Measurements from ENCODE around the gene MAN1A1. TPM values are rescaled to one million over a fixed set of nuclear protein-coding genes. Genes with fewer than 3 reads are reported as not detected.
A peak's percentile ranks its signal among the peaks of the same experiment; 100 is the strongest.

MAN1A1 gene
- total RNA-seq, 1 donor from 2014 or later: 78.0 TPM

DNA sequence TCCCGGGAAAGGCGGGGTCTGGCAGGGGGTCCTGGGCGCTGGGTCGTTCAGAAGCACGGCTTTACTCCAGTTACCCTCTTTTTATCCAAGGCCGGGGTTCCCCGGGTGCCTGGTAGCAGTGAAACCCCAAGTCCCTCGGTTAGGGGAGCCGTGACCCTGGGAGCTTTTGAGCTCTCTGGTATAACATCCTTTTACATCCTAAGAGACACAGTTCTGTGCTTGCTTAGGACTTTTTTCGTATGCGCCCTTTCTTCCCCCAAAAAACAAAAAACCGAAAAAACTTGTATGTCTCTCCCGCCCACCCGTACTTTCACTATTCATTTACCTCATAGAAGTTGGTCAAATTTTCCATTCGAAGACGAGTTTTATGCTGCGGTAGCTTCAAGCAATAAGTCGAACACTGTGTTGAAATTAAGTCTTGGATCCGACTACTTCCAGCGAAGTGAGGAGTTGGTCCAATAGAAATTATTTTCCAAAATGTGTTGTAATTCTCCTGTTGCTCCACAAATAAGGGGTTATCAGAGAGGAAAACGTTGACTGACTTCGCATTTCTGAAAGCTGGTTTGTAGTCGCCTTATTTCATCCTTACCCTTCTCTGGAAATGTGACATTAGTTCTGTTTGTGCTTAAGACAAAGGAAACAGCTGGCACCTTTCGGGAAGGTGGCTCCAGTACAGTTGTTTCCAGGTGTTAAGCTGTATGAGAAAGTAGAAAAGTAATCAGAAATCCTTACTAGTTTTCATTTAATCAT is 816 bp upstream of the MAN1A1 start:
- Histone ChIP-seq H3K36me3 (no peaks in the 10 kb centered on the region), H3K4me3 (peak overlapping the region; percentile 91), H3K27me3 (ENCODE audit: low read depth) (no peaks in the 10 kb centered on the region), H3K9me3 (no peaks in the 10 kb centered on the region), H3K27ac (peak overlapping the region; percentile 97), H3K4me1 (peaks cover 36% of the 10 kb centered on the region)
- ATAC-seq: peak; percentile 23 to 31
- TF ChIP-seq, protein P1, sequence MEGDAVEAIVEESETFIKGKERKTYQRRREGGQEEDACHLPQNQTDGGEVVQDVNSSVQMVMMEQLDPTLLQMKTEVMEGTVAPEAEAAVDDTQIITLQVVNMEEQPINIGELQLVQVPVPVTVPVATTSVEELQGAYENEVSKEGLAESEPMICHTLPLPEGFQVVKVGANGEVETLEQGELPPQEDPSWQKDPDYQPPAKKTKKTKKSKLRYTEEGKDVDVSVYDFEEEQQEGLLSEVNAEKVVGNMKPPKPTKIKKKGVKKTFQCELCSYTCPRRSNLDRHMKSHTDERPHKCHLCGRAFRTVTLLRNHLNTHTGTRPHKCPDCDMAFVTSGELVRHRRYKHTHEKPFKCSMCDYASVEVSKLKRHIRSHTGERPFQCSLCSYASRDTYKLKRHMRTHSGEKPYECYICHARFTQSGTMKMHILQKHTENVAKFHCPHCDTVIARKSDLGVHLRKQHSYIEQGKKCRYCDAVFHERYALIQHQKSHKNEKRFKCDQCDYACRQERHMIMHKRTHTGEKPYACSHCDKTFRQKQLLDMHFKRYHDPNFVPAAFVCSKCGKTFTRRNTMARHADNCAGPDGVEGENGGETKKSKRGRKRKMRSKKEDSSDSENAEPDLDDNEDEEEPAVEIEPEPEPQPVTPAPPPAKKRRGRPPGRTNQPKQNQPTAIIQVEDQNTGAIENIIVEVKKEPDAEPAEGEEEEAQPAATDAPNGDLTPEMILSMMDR (IDR thresholded peaks at IDR 0.05): no peak
- no peak for DNase-seq
- intact Hi-C loops (cut with DNase I): no loop called here

DNA sequence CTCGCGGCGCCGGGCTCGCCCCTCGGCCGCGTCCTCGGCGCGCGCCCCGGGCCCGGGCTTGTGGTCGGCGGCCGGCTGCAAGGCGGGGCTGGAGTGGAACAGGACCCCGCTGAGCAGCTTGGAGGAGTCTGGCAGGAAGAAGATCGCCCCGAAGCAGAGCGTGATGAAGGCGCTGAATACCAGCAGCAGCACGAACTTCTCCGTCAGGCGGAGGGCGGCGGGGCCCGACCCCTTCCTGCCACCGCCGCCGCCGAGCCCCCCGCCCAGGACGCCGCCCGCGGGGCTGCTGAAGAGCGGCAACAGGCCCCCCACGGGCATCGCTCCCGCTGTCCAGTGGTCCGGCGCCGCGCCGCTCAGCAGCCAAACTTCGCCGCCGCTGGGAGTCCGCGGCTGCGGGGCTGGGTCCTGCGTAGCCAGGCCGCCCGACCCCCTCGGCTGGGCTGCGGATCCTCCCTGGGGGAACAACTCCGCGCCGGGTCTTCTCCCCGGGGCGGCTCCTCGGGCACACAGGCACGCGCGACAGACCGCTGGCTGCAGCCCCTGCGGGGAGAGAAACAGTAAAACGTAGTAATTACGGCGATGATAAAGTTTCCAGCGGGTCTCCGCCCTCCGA is 707 bp downstream of the MAN1A1 start:
- intact Hi-C loops (cut with DNase I): no loop called here
- TF ChIP-seq, protein P1 (IDR thresholded peaks at IDR 0.05): no peak
- peak; percentile 9 to 20 for ATAC-seq
- H3K4me1 ChIP-seq: peaks cover 42% of the 10 kb centered on the region
- peak; percentile 51 for DNase-seq
- H3K9me3 ChIP-seq: no peaks in the 10 kb centered on the region
- H3K27me3 ChIP-seq (ENCODE audit: low read depth): no peaks in the 10 kb centered on the region
- H3K4me3 ChIP-seq: peak overlapping the region; percentile 91
- H3K27ac ChIP-seq: peak overlapping the region; percentile 97
- no peaks in the 10 kb centered on the region for H3K36me3 ChIP-seq

DNA sequence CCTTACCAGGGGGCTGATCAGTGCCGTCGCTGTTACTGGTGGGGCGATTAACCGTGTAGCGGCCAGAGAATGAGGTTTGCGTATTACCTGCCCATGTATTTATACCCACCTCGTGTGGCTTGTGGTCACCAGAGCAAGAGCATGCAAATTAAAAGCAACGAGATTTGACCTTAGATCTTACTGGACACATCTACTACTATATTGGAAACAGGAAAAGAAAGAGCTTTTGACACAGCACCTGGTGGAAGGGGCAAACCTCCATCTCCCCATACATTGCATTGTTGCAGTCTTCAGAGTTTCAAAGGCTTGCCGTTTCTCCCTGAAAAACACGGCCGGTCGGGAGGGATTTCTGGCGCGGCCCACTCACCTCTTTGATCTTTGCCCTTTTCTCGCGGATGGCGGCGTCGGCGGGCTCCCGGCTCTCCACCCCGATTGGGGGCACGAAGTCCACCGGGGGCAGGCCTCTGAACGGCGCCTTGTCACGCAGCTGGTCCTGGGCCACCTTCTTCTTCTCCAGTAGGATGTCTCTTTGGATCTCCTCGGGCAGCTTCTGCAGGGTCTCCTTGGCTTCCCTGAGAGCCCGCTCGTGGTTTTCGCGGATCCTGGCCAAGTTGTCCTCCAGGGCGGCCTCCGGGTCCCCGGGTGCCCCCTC is 1.3 kb downstream of the MAN1A1 start:
- DNase-seq: peak; percentile 50
- ATAC-seq: no peak
- peaks cover 46% of the 10 kb centered on the region for H3K4me1 ChIP-seq
- peak overlapping the region; percentile 97 for H3K27ac ChIP-seq
- TF ChIP-seq, protein P1 (IDR thresholded peaks at IDR 0.05): no peak
- H3K27me3 ChIP-seq (ENCODE audit: low read depth): no peaks in the 10 kb centered on the region
- intact Hi-C loops (cut with DNase I): no loop called here
- H3K9me3 ChIP-seq: no peaks in the 10 kb centered on the region
- no peaks in the 10 kb centered on the region for H3K36me3 ChIP-seq
- peak overlapping the region; percentile 91 for H3K4me3 ChIP-seq

DNA sequence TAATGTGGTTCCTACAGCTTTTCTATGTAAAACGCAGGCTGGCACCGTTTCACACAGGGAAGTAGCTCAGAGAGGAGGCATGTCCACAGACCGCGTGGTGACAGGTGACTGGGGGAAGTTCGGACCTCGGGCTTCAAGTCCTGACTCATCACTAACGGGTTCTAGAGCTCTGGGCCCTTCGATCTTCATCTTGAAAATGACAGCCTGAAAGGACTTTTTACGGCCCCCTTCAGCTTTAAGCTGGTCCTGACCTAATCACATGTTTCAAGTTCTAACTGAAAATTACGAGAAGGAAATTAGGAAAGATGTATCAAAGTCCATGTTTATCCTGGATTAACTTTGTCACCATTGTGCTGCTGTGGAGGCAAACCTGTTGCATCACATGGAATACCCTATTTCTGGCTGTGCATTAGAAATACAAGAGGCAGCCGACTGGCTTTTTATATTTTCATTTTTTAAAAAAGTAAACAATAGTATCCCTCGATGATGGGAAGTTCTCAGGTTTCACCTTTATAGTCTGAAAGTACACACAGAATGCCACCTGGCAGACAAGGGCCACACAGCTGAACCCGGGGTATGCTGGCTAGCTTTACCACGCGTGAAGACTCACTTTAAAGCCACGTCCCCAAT is 2.0 kb downstream of the MAN1A1 start:
- peak; percentile 78 for DNase-seq
- no peaks in the 10 kb centered on the region for H3K9me3 ChIP-seq
- TF ChIP-seq, protein P1 (IDR thresholded peaks at IDR 0.05): no peak
- H3K4me1 ChIP-seq: peaks cover 52% of the 10 kb centered on the region
- no peaks in the 10 kb centered on the region for H3K36me3 ChIP-seq
- peak overlapping the region; percentile 97 for H3K27ac ChIP-seq
- intact Hi-C loops (cut with DNase I): no loop called here
- no peaks in the 10 kb centered on the region for H3K27me3 ChIP-seq (ENCODE audit: low read depth)
- peak; percentile 28 to 40 for ATAC-seq
- peak overlapping the region; percentile 91 for H3K4me3 ChIP-seq

DNA sequence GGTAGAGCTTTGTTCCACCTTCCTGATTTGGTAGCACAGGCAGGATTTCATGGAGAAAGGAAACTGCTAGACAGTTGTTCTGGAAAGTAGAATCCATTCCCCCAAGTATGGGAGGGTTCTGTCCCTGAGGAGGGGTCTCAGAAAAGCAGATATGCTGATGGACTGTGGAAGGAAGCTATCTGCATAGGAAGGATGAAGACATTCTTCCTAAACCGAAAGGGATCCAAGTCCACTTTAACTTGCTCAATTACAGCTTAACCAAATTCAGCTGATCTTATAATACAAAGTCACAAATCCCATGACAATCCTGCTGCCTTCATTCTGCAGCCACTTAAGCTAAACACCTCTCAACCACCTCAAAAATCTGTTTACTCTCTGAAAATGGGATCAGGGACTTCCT is 2.6 kb downstream of the MAN1A1 start:
- Histone ChIP-seq H3K36me3 (no peaks in the 10 kb centered on the region), H3K9me3 (no peaks in the 10 kb centered on the region), H3K27ac (peak overlapping the region; percentile 97), H3K4me1 (peaks cover 58% of the 10 kb centered on the region), H3K27me3 (ENCODE audit: low read depth) (no peaks in the 10 kb centered on the region), H3K4me3 (peak overlapping the region; percentile 91)
- intact Hi-C loops (cut with DNase I): no loop called here
- TF ChIP-seq, protein P1 (IDR thresholded peaks at IDR 0.05): no peak
- DNase-seq: no peak
- no peak for ATAC-seq
